WERI-Rb-1 (cell line): ENCODE data around the gene PDPN.

Experiments
- DNase-seq: peaks from one replicate; pipeline ENCODE4 v3.0.0-alpha.2; 2020
- H3K27ac ChIP-seq: fragments of 250-450 bp; sonication (Bioruptor Pico); 2 replicates; pipeline ENCODE4 v1.5.1; 2020; ENCODE audit warnings: mild to moderate bottlenecking, moderate library complexity
- H3K27me3 ChIP-seq: fragments of 250-450 bp; sonication (Bioruptor Pico); 2 replicates; pipeline ENCODE4 v1.5.1; 2021; ENCODE audit warnings: mild to moderate bottlenecking, low read depth, moderate library complexity; ENCODE audit not compliant: insufficient read depth, severe bottlenecking
- H3K36me3 ChIP-seq: fragments of 250-450 bp; sonication (Bioruptor Pico); 2 replicates; pipeline ENCODE4 v1.5.1; 2020; ENCODE audit warnings: mild to moderate bottlenecking, moderate library complexity
- H3K4me3 ChIP-seq: 2 replicates; pipeline ENCODE4 v1.5.1; 2011; ENCODE audit warnings: low read depth, mild to moderate bottlenecking, control low read depth, low read length
- H3K9me3 ChIP-seq: fragments of 250-450 bp; sonication (Bioruptor Pico); 2 replicates; pipeline ENCODE4 v1.5.1; 2021; ENCODE audit warnings: mild to moderate bottlenecking, moderate library complexity; ENCODE audit not compliant: severe bottlenecking
- TF ChIP-seq, protein P1 (sequence below): IDR thresholded peaks from 2 replicates; pipeline ENCODE4 v1.5.1; 2011; ENCODE audit warnings: low read depth, mild to moderate bottlenecking, control low read depth, inconsistent platforms, low read length

PDPN gene

DNA sequence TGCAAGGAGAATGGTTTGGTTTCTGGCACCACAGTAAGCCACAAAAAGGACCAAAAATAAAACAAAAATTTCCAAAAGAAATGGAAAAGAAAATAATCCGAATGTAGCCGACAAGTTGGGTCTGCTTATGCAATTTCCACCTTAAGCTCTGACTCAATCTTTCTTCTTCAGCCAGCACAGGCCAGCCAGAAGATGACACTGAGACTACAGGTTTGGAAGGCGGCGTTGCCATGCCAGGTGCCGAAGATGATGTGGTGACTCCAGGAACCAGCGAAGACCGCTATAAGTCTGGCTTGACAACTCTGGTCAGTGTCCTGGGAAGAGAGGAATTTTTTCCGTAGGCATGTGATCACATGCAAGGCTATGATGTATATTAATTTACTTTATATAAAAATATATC lies 23.4 kb downstream of the PDPN start:
- H3K9me3 ChIP-seq, result no peaks in the 10 kb centered on the region
- H3K4me3 ChIP-seq, result no peak overlapping the region
- no peak overlapping the region for H3K27ac ChIP-seq
- TF ChIP-seq, protein P1, sequence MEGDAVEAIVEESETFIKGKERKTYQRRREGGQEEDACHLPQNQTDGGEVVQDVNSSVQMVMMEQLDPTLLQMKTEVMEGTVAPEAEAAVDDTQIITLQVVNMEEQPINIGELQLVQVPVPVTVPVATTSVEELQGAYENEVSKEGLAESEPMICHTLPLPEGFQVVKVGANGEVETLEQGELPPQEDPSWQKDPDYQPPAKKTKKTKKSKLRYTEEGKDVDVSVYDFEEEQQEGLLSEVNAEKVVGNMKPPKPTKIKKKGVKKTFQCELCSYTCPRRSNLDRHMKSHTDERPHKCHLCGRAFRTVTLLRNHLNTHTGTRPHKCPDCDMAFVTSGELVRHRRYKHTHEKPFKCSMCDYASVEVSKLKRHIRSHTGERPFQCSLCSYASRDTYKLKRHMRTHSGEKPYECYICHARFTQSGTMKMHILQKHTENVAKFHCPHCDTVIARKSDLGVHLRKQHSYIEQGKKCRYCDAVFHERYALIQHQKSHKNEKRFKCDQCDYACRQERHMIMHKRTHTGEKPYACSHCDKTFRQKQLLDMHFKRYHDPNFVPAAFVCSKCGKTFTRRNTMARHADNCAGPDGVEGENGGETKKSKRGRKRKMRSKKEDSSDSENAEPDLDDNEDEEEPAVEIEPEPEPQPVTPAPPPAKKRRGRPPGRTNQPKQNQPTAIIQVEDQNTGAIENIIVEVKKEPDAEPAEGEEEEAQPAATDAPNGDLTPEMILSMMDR, result no peak
- no peaks in the 10 kb centered on the region for H3K27me3 ChIP-seq
- DNase-seq, result no peak
- no peaks in the 10 kb centered on the region for H3K36me3 ChIP-seq

DNA sequence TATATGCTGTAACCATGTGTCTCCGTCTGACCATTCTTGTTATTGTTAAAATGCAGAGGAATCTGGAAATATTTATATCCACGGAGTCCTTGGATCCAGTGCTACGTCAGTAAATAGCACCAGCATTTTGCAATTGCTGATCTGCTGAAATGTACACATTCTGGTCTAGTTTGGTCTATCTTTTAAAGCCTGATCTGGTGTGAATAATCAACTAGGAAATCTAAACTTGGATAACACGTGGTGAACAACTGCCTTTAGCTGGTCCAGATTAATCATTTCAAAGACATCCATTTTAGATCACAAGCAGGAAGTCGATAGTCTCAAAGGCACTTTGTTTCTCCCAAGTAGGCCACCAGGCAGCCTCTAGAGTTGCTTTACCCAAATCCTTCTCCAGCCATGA lies 32.6 kb downstream of the PDPN start:
- H3K4me3 ChIP-seq, result no peak overlapping the region
- H3K36me3 ChIP-seq, result no peaks in the 10 kb centered on the region
- no peaks in the 10 kb centered on the region for H3K27me3 ChIP-seq
- no peak for DNase-seq
- TF ChIP-seq, protein P1, result no peak
- H3K27ac ChIP-seq, result no peak overlapping the region
- H3K9me3 ChIP-seq, result no peaks in the 10 kb centered on the region

DNA sequence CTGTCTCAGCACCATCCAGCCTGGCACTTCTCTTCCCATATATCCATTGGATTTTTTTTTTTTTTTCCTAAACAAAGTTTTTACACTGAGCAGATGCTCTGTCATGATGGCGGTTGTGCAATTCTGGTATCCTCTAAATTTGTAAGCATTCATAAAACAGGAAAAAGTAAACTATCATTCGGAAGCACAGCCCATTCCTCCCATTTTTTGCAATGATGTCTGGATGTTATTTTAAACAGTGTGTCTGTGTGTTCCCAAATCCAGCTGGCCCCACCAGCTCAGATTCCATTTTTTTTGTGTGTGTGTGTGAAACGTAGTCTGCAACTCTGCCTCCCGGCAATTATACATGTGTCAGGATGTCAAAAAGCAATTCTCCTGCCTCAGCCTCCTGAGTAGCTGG lies 33.5 kb downstream of the PDPN start:
- DNase-seq, result no peak
- Histone ChIP-seq H3K36me3 (no peaks in the 10 kb centered on the region), H3K27me3 (no peaks in the 10 kb centered on the region), H3K4me3 (no peak overlapping the region), H3K27ac (no peak overlapping the region), H3K9me3 (no peaks in the 10 kb centered on the region)
- TF ChIP-seq, protein P1, result no peak

DNA sequence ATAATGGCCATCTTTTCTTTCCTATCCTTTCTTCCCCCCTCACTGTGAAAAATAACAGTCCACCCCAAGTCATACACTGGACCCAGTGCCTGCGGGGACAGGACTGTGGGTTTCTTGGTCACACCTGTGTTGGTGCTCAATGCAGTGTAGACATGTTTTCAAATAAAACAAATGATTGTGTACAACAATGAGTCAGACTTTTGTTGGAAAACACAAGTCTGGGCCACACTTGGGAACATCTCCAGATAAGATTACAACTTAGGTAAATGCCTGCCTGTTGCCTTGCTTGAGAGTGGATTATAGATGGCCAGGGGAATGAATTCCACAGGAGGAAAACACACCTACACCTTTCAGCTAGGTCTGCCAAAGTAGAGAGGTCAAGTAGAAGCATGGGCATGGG lies 34.1 kb downstream of the PDPN start:
- DNase-seq, result no peak
- H3K36me3 ChIP-seq, result no peaks in the 10 kb centered on the region
- no peak overlapping the region for H3K4me3 ChIP-seq
- no peaks in the 10 kb centered on the region for H3K9me3 ChIP-seq
- TF ChIP-seq, protein P1, result no peak
- H3K27ac ChIP-seq, result no peak overlapping the region
- H3K27me3 ChIP-seq, result no peaks in the 10 kb centered on the region

DNA sequence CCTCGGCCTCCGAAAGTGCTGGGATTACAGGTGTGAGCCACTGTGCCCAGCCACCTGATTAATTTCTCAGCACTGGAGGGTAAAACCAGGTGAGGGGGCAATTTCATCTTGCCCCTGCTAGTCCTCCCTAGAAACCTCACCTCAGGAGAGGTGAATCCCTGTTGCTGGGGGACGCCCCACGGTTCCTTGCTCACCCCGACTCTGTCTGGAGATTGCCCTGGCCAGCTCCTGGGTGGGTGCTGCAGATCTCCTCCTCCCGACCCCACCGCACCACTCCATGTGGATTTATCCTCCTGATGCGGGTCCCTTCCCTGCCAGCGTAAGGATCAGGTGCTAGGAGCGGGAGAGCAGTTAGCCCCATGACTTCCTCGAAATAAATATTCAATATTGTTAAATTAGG lies 34.9 kb downstream of the PDPN start:
- Histone ChIP-seq H3K9me3 (no peaks in the 10 kb centered on the region), H3K36me3 (no peaks in the 10 kb centered on the region), H3K27me3 (no peaks in the 10 kb centered on the region), H3K27ac (no peak overlapping the region), H3K4me3 (no peak overlapping the region)
- TF ChIP-seq, protein P1, result no peak
- DNase-seq, result no peak

DNA sequence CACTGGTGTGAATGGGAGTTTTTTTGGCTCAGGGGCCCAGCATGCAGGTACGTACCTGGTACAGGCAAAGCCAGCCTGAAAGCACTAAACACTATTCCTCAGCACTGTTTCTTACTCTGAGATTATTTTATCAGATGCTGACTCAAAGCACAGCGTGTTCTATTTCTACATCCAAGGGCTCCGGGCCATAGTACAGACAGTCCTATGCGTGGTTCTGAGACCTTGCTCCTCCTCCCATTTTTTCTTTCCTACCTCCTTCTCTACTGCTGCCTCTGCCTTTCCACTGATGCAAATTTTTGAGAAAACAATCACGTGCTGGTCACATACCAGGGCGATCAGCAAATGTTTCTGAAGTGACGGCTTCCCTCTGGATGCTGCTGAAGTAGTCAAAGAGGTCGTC lies 36.3 kb downstream of the PDPN start:
- TF ChIP-seq, protein P1, result no peak
- Histone ChIP-seq H3K27me3 (no peaks in the 10 kb centered on the region), H3K36me3 (no peaks in the 10 kb centered on the region), H3K9me3 (no peaks in the 10 kb centered on the region), H3K27ac (no peak overlapping the region), H3K4me3 (no peak overlapping the region)
- DNase-seq, result no peak
